Liver (tissue), 9 donors: ENCODE data around the gene AP1M2. TPM values are rescaled to one million over a fixed set of nuclear protein-coding genes. Genes with fewer than 3 reads are reported as not detected.

ENCODE experiments used
- DNase-seq: peaks from one replicate; pipeline ENCODE4 v3.0.0-alpha.2; 2017; ENCODE audit warnings: low spot score
- H3K27ac ChIP-seq, 2 donors: one replicate each; pipeline ENCODE4 v1.7.0; 2013; ENCODE audit warnings: inconsistent platforms in 2 of 2, low read length in 2 of 2, control low read depth in 1 of 2, low read depth in 1 of 2, mild to moderate bottlenecking in 1 of 2
- H3K27me3 ChIP-seq, 4 donors: one replicate each; pipeline versions ENCODE4 v1.6.1 to v1.7.0; 2013; ENCODE audit warnings: low read length in 3 of 4, inconsistent platforms in 1 of 4, mild to moderate bottlenecking in 1 of 4, moderate library complexity in 1 of 4; ENCODE audit not compliant: control insufficient read depth in 4 of 4, insufficient read depth in 4 of 4
- H3K36me3 ChIP-seq, 4 donors: one replicate each; pipeline versions ENCODE4 v1.6.1 to v1.7.0; 2013; ENCODE audit warnings: low read length in 3 of 4, mild to moderate bottlenecking in 3 of 4, low read depth in 1 of 4, moderate library complexity in 1 of 4; ENCODE audit not compliant: control insufficient read depth in 4 of 4, insufficient read depth in 3 of 4
- H3K4me1 ChIP-seq, 4 donors: one replicate each; pipeline versions ENCODE4 v1.6.1 to v1.7.0; 2013; ENCODE audit warnings: low read length in 3 of 4, mild to moderate bottlenecking in 3 of 4, moderate library complexity in 1 of 4; ENCODE audit not compliant: control insufficient read depth in 4 of 4, insufficient read depth in 4 of 4
- H3K4me3 ChIP-seq, 3 donors: one replicate each; pipeline versions ENCODE4 v1.6.1 to v1.7.0; 2013; ENCODE audit warnings: low read length in 3 of 3, control low read depth in 1 of 3, low read depth in 1 of 3, mild to moderate bottlenecking in 1 of 3
- H3K9ac ChIP-seq, 2 donors: one replicate each; pipeline ENCODE4 v1.7.0; 2013; ENCODE audit warnings: low read length in 2 of 2, mild to moderate bottlenecking in 2 of 2, moderate library complexity in 2 of 2, control low read depth in 1 of 2, low read depth in 1 of 2
- H3K9me3 ChIP-seq, 4 donors: one replicate each; pipeline versions ENCODE4 v1.6.1 to v1.7.0; 2013; ENCODE audit warnings: low read length in 3 of 4; ENCODE audit not compliant: control insufficient read depth in 4 of 4
- ATF3 ChIP-seq: IDR thresholded peaks from 2 replicates; pipeline ENCODE4 v1.6.1; 2016; ENCODE audit warnings: antibody characterized with exemption
- CTCF ChIP-seq: fragments of 150-350 bp; IDR thresholded peaks from 2 replicates; pipeline ENCODE4 v1.5.1; 2017; ENCODE audit warnings: improper control_type of control experiment, low read depth, low read length; ENCODE audit not compliant: missing input control
- EGR1 ChIP-seq, 2 donors: IDR thresholded peaks; 2 replicates each; pipeline ENCODE4 v1.6.1; 2016 to 2018; ENCODE audit warnings: antibody characterized with exemption in 2 of 2, low read depth in 2 of 2
- FOXA1 ChIP-seq: IDR thresholded peaks from 2 replicates; pipeline ENCODE4 v1.6.1; 2016; ENCODE audit warnings: antibody characterized with exemption
- FOXA2 ChIP-seq: IDR thresholded peaks from 2 replicates; pipeline ENCODE4 v1.6.1; 2016; ENCODE audit warnings: antibody characterized with exemption
- GABPA ChIP-seq, 2 donors: IDR thresholded peaks in 1 of 2; conservative IDR thresholded peaks in 1 of 2; 2 replicates each; pipeline ENCODE4 v1.6.1; 2016; ENCODE audit warnings: antibody characterized with exemption in 2 of 2, mild to moderate bottlenecking in 1 of 2, moderate library complexity in 1 of 2
- HNF4A ChIP-seq, 2 donors: conservative IDR thresholded peaks; 2 replicates each; pipeline ENCODE4 v1.6.1; 2016; ENCODE audit warnings: antibody characterized with exemption in 2 of 2, mild to moderate bottlenecking in 2 of 2
- HNF4G ChIP-seq: IDR thresholded peaks from 2 replicates; pipeline ENCODE4 v1.6.1; 2016; ENCODE audit warnings: antibody characterized with exemption
- MAX ChIP-seq: IDR thresholded peaks from 2 replicates; pipeline ENCODE4 v1.6.1; 2016; ENCODE audit warnings: antibody characterized with exemption
- NR2F2 ChIP-seq: IDR thresholded peaks from 2 replicates; pipeline ENCODE4 v1.6.1; 2016; ENCODE audit warnings: antibody characterized with exemption
- RAD21 ChIP-seq, 2 donors: IDR thresholded peaks; 2 replicates each; pipeline ENCODE4 v1.6.1; 2016; ENCODE audit warnings: antibody characterized with exemption in 2 of 2, mild to moderate bottlenecking in 2 of 2
- REST ChIP-seq: IDR thresholded peaks from 2 replicates; pipeline ENCODE4 v1.6.1; 2016; ENCODE audit warnings: antibody characterized with exemption, mild to moderate bottlenecking
- RXRA ChIP-seq, 2 donors: IDR thresholded peaks; 2 replicates each; pipeline ENCODE4 v1.6.1; 2017 to 2018; ENCODE audit warnings: antibody characterized with exemption in 2 of 2, mild to moderate bottlenecking in 1 of 2
- SP1 ChIP-seq: IDR thresholded peaks from 2 replicates; pipeline ENCODE4 v1.6.1; 2018; ENCODE audit warnings: antibody characterized with exemption, mild to moderate bottlenecking
- TAF1 ChIP-seq: conservative IDR thresholded peaks from 2 replicates; pipeline ENCODE4 v1.6.1; 2016; ENCODE audit warnings: antibody characterized with exemption, mild to moderate bottlenecking
- YY1 ChIP-seq: IDR thresholded peaks from 2 replicates; pipeline ENCODE4 v1.6.1; 2016; ENCODE audit warnings: antibody characterized with exemption, mild to moderate bottlenecking
- ZBTB33 ChIP-seq: IDR thresholded peaks from 2 replicates; pipeline ENCODE4 v1.6.1; 2016; ENCODE audit warnings: antibody characterized with exemption
- WGBS: extraction: QIAGEN DNeasy Blood & Tissue Kit; methylation state at CpG from one replicate; pipeline ENCODE4 v1.1.7; 2013; 5-methylcytosine and 5-hydroxymethylcytosine counted together
- polyA plus RNA-seq, 2 donors: library from polyadenylated mRNA; stranded (reverse) in 1 of 2; unstranded in 1 of 2; fragments of 200-250 nt in 1 of 2; fragments of >200 nt in 1 of 2; fragmentation: Nextera tagmentation in 1 of 2; extraction: Ambion mirVana in 1 of 2; gene quantifications; one replicate each; pipeline versions ENCODE4 v1.2.1 to v1.2.3, GENCODE V29; 2013 to 2015
- total RNA-seq, 2 donors: library from RNA; depleted of rRNA; stranded (reverse); fragments of >200 nt; gene quantifications; one replicate each; pipeline ENCODE4 v1.2.3, GENCODE V29; 2014
- donor health status: healthy.
- donor health status: healthy.
- donor health status: healthy.
- donor health status: healthy.
- donor health status: healthy.

AP1M2 gene
- total and polyA plus RNA-seq, 4 donors: 0.42 to 1.3 (median 0.70) TPM

GRCh38 chr19:10537668-10538067 is 49.4 kb downstream of the AP1M2 start:
- no peaks in the 10 kb centered on the region for H3K27me3 ChIP-seq
- no peaks in the 10 kb centered on the region for H3K9me3 ChIP-seq
- 80% methylated on average over 11 of the region's 11 CpGs for WGBS
- H3K4me3 ChIP-seq: no peak overlapping the region
- no peak overlapping the region for H3K9ac ChIP-seq
- H3K27ac ChIP-seq: no peak overlapping the region
- H3K4me1 ChIP-seq: no peaks in the 10 kb centered on the region
- DNase-seq: no peak
- no peaks in the 10 kb centered on the region for H3K36me3 ChIP-seq
- no peak for TF ChIP-seq YY1
- TF ChIP-seq ZBTB33: no peak
- no peak for TF ChIP-seq HNF4A (conservative IDR thresholded peaks at IDR 0.05)
- no peak for TF ChIP-seq MAX
- TF ChIP-seq CTCF: no peak
- no peak for TF ChIP-seq ATF3
- no peak for TF ChIP-seq TAF1
- no peak for TF ChIP-seq FOXA1
- TF ChIP-seq GABPA (IDR thresholded peaks at IDR 0.05 in 1 of 2, conservative IDR thresholded peaks at IDR 0.05 in 1 of 2): no peak
- TF ChIP-seq HNF4G: no peak
- no peak for TF ChIP-seq RXRA (IDR thresholded peaks at IDR 0.05)
- TF ChIP-seq EGR1 (IDR thresholded peaks at IDR 0.05; ENCODE audit: low read depth in 2 of 2): no peak
- no peak for TF ChIP-seq NR2F2
- no peak for TF ChIP-seq REST
- TF ChIP-seq FOXA2: no peak
- TF ChIP-seq SP1: no peak
- TF ChIP-seq RAD21 (IDR thresholded peaks at IDR 0.05): no peak

GRCh38 chr19:10535613-10536012 is 51.5 kb downstream of the AP1M2 start:
- TF ChIP-seq RAD21 (IDR thresholded peaks at IDR 0.05) (no peak), EGR1 (IDR thresholded peaks at IDR 0.05; ENCODE audit: low read depth in 2 of 2) (no peak), RXRA (IDR thresholded peaks at IDR 0.05) (no peak), YY1 (no peak), SP1 (no peak), FOXA1 (no peak), ATF3 (no peak), FOXA2 (no peak), HNF4A (conservative IDR thresholded peaks at IDR 0.05) (no peak), GABPA (IDR thresholded peaks at IDR 0.05 in 1 of 2, conservative IDR thresholded peaks at IDR 0.05 in 1 of 2) (no peak)
- Histone ChIP-seq H3K27me3 (no peaks in the 10 kb centered on the region), H3K9me3 (no peaks in the 10 kb centered on the region), H3K27ac (no peak overlapping the region), H3K4me3 (no peak overlapping the region), H3K36me3 (no peaks in the 10 kb centered on the region), H3K9ac (no peak overlapping the region), H3K4me1 (no peaks in the 10 kb centered on the region)
- WGBS: 74% methylated on average over 6 of the region's 6 CpGs
- DNase-seq: no peak
